PC-9 (cell line): ENCODE data around the gene SMIM38.

Source experiments
- CTCF ChIP-seq: fragments of 200-600 bp; sonication (generic); conservative IDR thresholded peaks from 2 replicates; pipeline ENCODE4 v1.6.1; 2017; ENCODE audit warnings: mixed run types, antibody characterized with exemption, mild to moderate bottlenecking, moderate library complexity
- EZH2 ChIP-seq: fragments of 200-600 bp; sonication (generic); IDR thresholded peaks from 2 replicates; pipeline ENCODE4 v1.8.0; 2017; ENCODE audit warnings: antibody characterized with exemption, low read depth

- no peak for TF ChIP-seq CTCF
- TF ChIP-seq EZH2 = no peak
These were observed 22.5 kb upstream of the SMIM38 start for GRCh38 chr11:69133251-69133650.
